Neural cell (in vitro differentiated cells): ENCODE data around the gene TSNAX. TPM values are rescaled to one million over a fixed set of nuclear protein-coding genes. Genes with fewer than 3 reads are reported as not detected.

Source experiments
- H2AFZ ChIP-seq: fragments of 200-600, 300-800 bp; sonication (generic), shearing (Covaris generic); 2 replicates; pipeline ENCODE4 v1.6.0; 2014; ENCODE audit warnings: low read depth, mild to moderate bottlenecking, antibody characterized with exemption, low read length, moderate library complexity
- H3F3A ChIP-seq: fragments of 200-600 bp; shearing (Covaris generic); 2 replicates; pipeline ENCODE4 v1.6.1; 2016; ENCODE audit warnings: mild to moderate bottlenecking, moderate library complexity, mixed read lengths, antibody characterized with exemption, low read length; ENCODE audit not compliant: insufficient read depth, poor library complexity, severe bottlenecking
- H3K27ac ChIP-seq: fragments of 200-600, 300-800 bp; sonication (generic), shearing (Covaris generic); 2 replicates; pipeline ENCODE4 v1.5.1; 2014; ENCODE audit warnings: mild to moderate bottlenecking, low read length, moderate library complexity
- H3K27me3 ChIP-seq: fragments of 300-800, 200-600 bp; sonication (generic), shearing (Covaris generic); 2 replicates; pipeline ENCODE4 v1.6.0; 2014; ENCODE audit warnings: mild to moderate bottlenecking, low read depth, low read length, moderate library complexity; ENCODE audit not compliant: insufficient read depth
- H3K36me3 ChIP-seq: fragments of 300-800, 200-600 bp; sonication (generic), shearing (Covaris generic); 2 replicates; pipeline ENCODE4 v1.5.1; 2014; ENCODE audit warnings: mild to moderate bottlenecking, antibody characterized with exemption, low read length, moderate library complexity; ENCODE audit not compliant: insufficient read depth
- H3K4me2 ChIP-seq: fragments of 300-800, 200-600 bp; sonication (generic), shearing (Covaris generic); 2 replicates; pipeline ENCODE4 v1.6.0; 2014; ENCODE audit warnings: mild to moderate bottlenecking, low read length
- H3K4me3 ChIP-seq: fragments of 300-800, 200-600 bp; sonication (generic), shearing (Covaris generic); 2 replicates; pipeline ENCODE4 v1.5.1; 2014; ENCODE audit warnings: mild to moderate bottlenecking, low read length, moderate library complexity
- H3K79me2 ChIP-seq: fragments of 200-600 bp; shearing (Covaris generic); replicated peaks from 2 replicates; pipeline ENCODE4 v1.6.0; 2014; ENCODE audit warnings: mild to moderate bottlenecking, low read length, moderate library complexity; ENCODE audit not compliant: insufficient read depth
- H3K9ac ChIP-seq: fragments of 300-800, 200-600 bp; sonication (generic), shearing (Covaris generic); 2 replicates; pipeline ENCODE4 v1.6.1; 2016; ENCODE audit warnings: mild to moderate bottlenecking, low read length, mixed read lengths
- H3K9me2 ChIP-seq: fragments of 200-600 bp; shearing (Covaris generic); 2 replicates; pipeline ENCODE4 v1.6.1; 2016; ENCODE audit warnings: mild to moderate bottlenecking, low read length, mixed read lengths; ENCODE audit not compliant: insufficient read depth
- H3K9me3 ChIP-seq: fragments of 200-600, 300-800 bp; sonication (generic), shearing (Covaris generic); 2 replicates; pipeline ENCODE4 v1.6.1; 2016; ENCODE audit warnings: mild to moderate bottlenecking, mixed run types, low read length, moderate library complexity, mixed read lengths
- H4K20me1 ChIP-seq: fragments of 200-600 bp; shearing (Covaris generic); 2 replicates; pipeline ENCODE4 v1.6.1; 2016; ENCODE audit warnings: mild to moderate bottlenecking, mixed run types; ENCODE audit not compliant: insufficient read depth
- EP300 ChIP-seq: fragments of 450-650 bp; conservative IDR thresholded peaks from 2 replicates; pipeline ENCODE4 v1.6.1; 2014; ENCODE audit warnings: antibody characterized with exemption, mild to moderate bottlenecking, moderate library complexity; ENCODE audit not compliant: poor library complexity, severe bottlenecking
- EZH2 ChIP-seq: fragments of 200-600, 300-800 bp; shearing (Covaris generic), sonication (generic); IDR thresholded peaks from 2 replicates; pipeline ENCODE4 v1.6.1; 2014; ENCODE audit warnings: antibody characterized with exemption, low read length, borderline replicate concordance, mild to moderate bottlenecking; ENCODE audit not compliant: insufficient read depth, poor library complexity, severe bottlenecking
- MXI1 ChIP-seq: fragments of 450-650 bp; conservative IDR thresholded peaks from 2 replicates; pipeline ENCODE4 v1.6.1; 2014; ENCODE audit warnings: antibody characterized with exemption, mild to moderate bottlenecking; ENCODE audit not compliant: poor library complexity, severe bottlenecking
- POLR2AphosphoS5 ChIP-seq: IDR thresholded peaks from 2 replicates; pipeline ENCODE4 v1.6.1; 2012
- RAD21 ChIP-seq: fragments of 450-650 bp; conservative IDR thresholded peaks from 2 replicates; pipeline ENCODE4 v1.6.1; 2014; ENCODE audit warnings: antibody characterized with exemption, mild to moderate bottlenecking, moderate library complexity
- SMC3 ChIP-seq: fragments of 450-650 bp; conservative IDR thresholded peaks from 2 replicates; pipeline ENCODE4 v1.6.1; 2014; ENCODE audit warnings: antibody characterized with exemption, mild to moderate bottlenecking, moderate library complexity; ENCODE audit not compliant: poor library complexity
- TAF1 ChIP-seq: IDR thresholded peaks from 2 replicates; pipeline ENCODE4 v1.6.1; 2012; ENCODE audit warnings: low read depth
- polyA plus RNA-seq: library from polyadenylated mRNA; depleted of rRNA; stranded (reverse); fragments of >200 nt; gene quantifications from 2 replicates; pipeline ENCODE4 v1.2.3, GENCODE V29; 2014
- TF ChIP-seq, protein P1 (sequence below): fragments of 450-650 bp; IDR thresholded peaks from 2 replicates; pipeline ENCODE4 v1.5.1; 2014; ENCODE audit warnings: antibody characterized with exemption, mild to moderate bottlenecking, moderate library complexity; ENCODE audit not compliant: poor library complexity, severe bottlenecking
- TF ChIP-seq, protein P2 (sequence below): IDR thresholded peaks from 2 replicates; pipeline ENCODE4 v1.6.1; 2012; ENCODE audit warnings: borderline replicate concordance

TSNAX gene
- polyA plus RNA-seq, 1 donor from 2014 or later: 55.2 TPM

DNA sequence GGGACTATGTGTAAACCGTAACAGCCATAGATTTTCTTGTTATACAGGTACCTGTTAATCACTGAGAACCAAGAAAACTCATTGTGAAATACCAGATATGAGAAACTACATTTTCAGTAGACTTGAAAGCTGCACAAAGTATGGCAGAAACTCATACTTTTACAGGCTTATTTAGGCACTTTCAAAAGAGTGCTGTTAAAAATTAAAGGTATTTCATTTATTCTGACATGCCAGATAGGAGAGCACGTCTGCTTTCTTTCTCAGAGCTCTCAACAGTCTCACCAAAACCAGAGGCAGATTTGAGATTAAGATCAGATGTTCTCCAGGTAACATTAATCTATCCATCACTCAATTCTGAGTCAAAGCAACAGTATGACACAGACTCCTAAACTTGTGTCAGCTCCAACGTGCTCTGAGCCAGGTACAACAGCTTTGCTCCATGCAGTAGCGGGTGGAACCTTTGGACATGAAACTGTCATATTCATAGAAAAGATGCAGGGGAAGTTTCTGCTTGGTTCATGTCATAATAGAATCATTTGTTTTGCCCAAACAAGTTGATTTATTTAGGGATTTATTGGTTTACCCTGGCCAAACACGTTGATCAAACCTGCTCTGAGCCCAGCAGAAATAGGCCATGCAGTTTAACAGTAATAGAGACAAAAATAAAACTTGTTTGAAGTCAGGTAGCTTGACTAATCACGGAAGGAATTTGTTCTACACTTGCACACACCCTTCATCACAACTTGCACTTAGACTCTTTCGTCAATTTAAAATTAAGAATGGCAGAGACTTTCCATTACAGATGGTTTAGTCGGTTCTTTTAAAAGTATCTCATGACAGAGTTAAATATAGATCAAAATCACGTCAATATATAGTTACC is 20.8 kb upstream of the TSNAX start:
- Histone ChIP-seq H4K20me1 (no peaks in the 10 kb centered on the region), H3K27ac (no peak overlapping the region), H3K36me3 (no peaks in the 10 kb centered on the region), H2AFZ (no peak overlapping the region), H3K9me2 (no peaks in the 10 kb centered on the region), H3K9ac (no peak overlapping the region), H3F3A (no peaks in the 10 kb centered on the region), H3K4me3 (no peak overlapping the region), H3K4me2 (no peak overlapping the region), H3K27me3 (no peaks in the 10 kb centered on the region), H3K79me2 (no peaks in the 10 kb centered on the region), H3K9me3 (no peaks in the 10 kb centered on the region)
- no peak for TF ChIP-seq EP300
- TF ChIP-seq, protein P1, sequence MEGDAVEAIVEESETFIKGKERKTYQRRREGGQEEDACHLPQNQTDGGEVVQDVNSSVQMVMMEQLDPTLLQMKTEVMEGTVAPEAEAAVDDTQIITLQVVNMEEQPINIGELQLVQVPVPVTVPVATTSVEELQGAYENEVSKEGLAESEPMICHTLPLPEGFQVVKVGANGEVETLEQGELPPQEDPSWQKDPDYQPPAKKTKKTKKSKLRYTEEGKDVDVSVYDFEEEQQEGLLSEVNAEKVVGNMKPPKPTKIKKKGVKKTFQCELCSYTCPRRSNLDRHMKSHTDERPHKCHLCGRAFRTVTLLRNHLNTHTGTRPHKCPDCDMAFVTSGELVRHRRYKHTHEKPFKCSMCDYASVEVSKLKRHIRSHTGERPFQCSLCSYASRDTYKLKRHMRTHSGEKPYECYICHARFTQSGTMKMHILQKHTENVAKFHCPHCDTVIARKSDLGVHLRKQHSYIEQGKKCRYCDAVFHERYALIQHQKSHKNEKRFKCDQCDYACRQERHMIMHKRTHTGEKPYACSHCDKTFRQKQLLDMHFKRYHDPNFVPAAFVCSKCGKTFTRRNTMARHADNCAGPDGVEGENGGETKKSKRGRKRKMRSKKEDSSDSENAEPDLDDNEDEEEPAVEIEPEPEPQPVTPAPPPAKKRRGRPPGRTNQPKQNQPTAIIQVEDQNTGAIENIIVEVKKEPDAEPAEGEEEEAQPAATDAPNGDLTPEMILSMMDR: no peak
- no peak for TF ChIP-seq RAD21
- TF ChIP-seq MXI1: no peak
- TF ChIP-seq SMC3: no peak
- TF ChIP-seq POLR2AphosphoS5: no peak
- TF ChIP-seq, protein P2, sequence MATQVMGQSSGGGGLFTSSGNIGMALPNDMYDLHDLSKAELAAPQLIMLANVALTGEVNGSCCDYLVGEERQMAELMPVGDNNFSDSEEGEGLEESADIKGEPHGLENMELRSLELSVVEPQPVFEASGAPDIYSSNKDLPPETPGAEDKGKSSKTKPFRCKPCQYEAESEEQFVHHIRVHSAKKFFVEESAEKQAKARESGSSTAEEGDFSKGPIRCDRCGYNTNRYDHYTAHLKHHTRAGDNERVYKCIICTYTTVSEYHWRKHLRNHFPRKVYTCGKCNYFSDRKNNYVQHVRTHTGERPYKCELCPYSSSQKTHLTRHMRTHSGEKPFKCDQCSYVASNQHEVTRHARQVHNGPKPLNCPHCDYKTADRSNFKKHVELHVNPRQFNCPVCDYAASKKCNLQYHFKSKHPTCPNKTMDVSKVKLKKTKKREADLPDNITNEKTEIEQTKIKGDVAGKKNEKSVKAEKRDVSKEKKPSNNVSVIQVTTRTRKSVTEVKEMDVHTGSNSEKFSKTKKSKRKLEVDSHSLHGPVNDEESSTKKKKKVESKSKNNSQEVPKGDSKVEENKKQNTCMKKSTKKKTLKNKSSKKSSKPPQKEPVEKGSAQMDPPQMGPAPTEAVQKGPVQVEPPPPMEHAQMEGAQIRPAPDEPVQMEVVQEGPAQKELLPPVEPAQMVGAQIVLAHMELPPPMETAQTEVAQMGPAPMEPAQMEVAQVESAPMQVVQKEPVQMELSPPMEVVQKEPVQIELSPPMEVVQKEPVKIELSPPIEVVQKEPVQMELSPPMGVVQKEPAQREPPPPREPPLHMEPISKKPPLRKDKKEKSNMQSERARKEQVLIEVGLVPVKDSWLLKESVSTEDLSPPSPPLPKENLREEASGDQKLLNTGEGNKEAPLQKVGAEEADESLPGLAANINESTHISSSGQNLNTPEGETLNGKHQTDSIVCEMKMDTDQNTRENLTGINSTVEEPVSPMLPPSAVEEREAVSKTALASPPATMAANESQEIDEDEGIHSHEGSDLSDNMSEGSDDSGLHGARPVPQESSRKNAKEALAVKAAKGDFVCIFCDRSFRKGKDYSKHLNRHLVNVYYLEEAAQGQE: no peak
- TF ChIP-seq EZH2: no peak
- TF ChIP-seq TAF1: no peak

DNA sequence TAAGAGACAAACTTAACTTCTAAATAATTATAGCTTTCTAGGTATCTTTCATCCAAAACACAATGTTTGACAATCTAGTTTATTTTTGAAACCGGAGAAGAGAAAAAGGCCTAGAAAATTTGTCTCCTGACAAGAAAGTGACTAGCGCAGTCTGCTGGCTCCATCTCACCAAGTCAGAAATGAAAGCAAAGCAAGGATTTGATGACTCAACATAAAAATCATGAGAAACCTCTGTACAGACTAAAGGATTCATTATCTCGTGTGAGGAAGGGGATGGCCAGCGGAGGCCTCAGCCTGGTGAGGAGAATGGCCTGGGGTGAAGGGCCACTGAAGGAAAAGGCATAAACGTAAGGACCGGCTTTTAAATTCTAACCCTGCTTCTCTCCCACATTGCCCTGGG is 20.0 kb upstream of the TSNAX start:
- H4K20me1 ChIP-seq: no peaks in the 10 kb centered on the region
- no peak overlapping the region for H2AFZ ChIP-seq
- no peaks in the 10 kb centered on the region for H3K9me2 ChIP-seq
- no peak overlapping the region for H3K27ac ChIP-seq
- H3K79me2 ChIP-seq: no peaks in the 10 kb centered on the region
- H3K4me3 ChIP-seq: no peak overlapping the region
- H3K4me2 ChIP-seq: no peak overlapping the region
- no peaks in the 10 kb centered on the region for H3F3A ChIP-seq
- H3K27me3 ChIP-seq: no peaks in the 10 kb centered on the region
- H3K9me3 ChIP-seq: no peaks in the 10 kb centered on the region
- no peak overlapping the region for H3K9ac ChIP-seq
- TF ChIP-seq SMC3: no peak
- TF ChIP-seq EP300: no peak
- TF ChIP-seq, protein P1: no peak
- no peak for TF ChIP-seq RAD21
- TF ChIP-seq TAF1: no peak
- TF ChIP-seq, protein P2: no peak
- no peak for TF ChIP-seq EZH2
- no peaks in the 10 kb centered on the region for H3K36me3 ChIP-seq
